Stimulated activated CD8-positive, alpha-beta memory T cell treated with anti-CD3 and anti-CD28 coated beads, Interleukin-4, amount 100 ng/mL, for 24 hours (primary cell): Measurements from ENCODE around the gene HTR5A.

Source experiments
- DNase-seq: peaks from one replicate; pipeline ENCODE4 v3.0.0-alpha.2; 2020; ENCODE audit warnings: low read depth

The HTR5A gene

DNA sequence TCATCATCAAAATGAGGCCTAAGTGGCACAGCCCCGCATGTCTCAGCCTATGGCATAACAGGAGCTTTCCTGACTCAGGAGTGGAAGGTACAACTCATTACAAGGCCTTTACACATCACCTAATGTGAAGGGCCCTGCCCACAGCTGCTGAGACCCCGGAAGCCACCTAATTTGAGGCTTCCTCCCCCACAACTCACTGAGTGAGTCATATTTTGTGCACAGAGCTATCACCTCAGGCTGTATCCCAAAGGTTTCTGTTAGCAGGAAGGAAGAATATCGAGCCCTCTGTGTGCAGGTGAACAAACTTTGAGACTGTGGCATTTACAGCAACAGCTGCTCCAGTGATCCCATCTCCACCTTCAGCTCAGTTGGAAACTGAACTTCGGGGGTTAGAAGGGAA lies 20.6 kb downstream of the HTR5A start:
- DNase-seq = no peak

DNA sequence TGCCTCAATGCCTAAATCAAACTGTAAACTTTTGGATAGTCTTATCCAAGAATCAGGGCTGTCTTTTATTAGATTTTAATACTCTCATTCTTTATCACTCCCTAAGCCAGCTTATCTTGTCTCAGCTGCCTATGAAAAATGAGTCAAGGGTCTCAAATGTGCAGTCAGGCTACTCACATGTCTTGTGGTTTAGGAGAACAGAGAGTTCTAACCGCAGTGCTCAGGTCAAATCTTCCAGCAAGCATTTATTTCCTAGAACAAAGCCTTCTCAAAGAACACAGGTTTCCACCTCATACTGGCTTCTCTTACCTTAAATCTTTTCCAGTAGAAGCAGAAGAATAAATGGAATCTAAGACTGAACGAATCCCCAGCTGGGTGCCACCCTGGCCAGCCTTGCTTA lies 23.5 kb downstream of the HTR5A start:
- no peak for DNase-seq

DNA sequence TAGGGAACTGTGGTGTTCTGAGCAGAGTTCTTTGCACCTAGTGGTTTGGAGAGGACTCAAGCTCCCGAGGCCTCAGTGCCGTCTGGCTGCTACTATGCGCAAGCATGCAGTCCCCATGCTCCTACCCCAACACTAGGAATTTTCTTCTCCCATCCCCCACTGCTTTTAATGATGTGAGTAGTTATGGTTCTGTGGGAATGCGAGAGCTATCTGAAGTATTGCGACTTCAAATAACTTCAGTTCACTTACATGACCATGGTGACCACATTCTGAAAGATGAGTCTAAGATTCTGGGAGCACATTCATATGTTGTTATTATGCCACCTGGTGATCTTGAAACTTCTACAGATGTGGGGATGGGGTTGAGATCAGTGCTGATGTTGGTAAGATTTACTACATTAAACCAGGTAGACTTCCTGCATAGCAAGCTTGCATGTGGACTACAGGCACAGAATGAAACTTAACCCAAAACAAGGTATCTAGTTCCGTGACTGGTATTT lies 24.6 kb downstream of the HTR5A start:
- no peak for DNase-seq

DNA sequence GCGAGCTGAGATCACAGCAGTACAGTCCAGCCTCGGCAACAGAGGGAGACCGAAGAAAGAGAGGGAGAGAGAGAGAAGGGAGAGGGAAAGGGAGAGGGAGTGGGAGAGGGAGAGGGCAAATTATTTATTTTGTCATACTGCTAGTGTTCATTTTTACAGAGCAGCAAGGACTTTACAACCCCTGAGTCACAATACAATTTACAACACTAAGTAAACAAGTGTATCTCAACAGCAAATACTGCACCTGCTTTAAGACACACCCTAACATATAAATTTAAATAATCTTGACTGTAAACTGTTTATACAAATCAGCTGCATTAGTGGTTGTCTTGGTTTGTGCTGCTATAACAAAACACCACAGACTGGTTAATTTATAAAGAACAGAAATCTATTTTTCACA lies 27.2 kb downstream of the HTR5A start:
- no peak for DNase-seq

DNA sequence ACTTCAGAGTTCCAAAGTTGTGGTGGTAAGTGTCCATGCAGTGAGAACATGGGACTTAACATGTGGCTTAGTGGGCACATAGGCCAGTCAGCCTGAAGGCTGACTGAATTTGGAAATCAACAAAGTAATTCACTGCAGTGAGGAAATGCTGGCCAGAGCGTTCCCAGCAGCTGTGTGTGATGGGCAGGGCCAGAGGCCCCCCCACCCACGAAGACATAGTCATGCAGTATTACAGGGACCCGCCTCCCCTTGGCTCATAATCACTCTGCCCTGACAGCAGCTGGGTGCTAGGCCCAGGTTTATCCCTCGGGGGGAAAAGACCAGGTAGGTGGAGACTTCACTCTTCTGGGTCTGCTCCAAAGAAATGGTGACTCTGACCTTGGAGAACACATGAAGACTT lies 33.7 kb downstream of the HTR5A start:
- no peak for DNase-seq

DNA sequence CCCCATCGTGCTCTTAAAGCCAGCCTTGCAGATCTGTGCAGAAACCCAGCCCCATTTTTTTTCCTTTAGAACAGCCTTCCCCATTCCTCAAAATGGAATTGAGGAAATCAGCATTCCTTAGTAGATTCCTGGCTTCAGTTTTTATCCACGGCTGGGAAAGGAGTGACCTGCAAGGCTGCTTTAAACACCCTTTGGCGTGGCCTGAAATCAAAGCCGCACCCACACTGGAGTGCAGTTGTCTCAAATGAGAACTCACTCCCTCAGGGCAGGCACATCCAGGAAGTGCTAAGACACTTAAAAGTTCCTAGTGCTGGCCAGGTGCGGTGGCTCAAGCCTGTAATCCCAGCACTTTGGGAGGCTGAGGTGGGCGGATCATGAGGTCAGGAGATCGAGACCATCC lies 34.8 kb downstream of the HTR5A start:
- DNase-seq = no peak

DNA sequence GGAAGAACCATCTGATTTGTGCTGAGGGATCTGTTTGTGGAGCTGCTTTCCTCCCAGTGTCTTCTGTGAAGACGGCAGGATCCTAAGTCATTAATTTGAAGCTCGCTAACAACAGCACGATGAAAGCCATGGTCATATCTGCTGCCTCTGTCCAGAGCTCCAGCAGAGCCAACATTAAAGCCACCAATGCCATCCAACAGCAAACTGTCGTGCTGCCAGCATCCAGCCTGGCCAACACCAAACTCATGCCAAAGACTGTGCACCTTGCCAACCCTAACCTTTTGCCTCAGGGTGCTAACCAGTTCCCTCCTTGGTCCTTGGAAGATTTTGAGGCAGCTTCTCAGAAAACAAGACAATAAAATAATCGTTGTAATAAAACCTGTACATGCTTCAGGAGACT lies 36.2 kb downstream of the HTR5A start:
- DNase-seq = no peak

DNA sequence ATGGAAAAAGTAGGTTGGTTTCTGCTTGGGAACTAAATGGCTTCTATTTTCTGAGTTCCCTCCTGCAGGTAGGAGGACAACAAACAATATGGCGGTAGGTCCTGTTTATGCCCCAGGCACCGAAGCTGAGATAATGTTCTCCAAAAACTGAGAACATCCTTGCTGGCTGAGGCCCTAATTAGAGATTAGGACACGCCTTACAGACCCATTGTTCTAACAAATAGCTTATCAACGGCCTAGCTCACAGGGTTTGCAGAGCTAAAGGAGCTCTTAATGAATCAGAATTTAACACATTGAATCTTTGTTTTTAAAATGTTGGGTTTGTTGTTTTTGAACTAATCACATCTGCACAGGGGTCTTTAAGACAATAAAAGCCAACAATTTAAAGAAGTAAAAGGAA lies 37.0 kb downstream of the HTR5A start:
- DNase-seq = no peak

DNA sequence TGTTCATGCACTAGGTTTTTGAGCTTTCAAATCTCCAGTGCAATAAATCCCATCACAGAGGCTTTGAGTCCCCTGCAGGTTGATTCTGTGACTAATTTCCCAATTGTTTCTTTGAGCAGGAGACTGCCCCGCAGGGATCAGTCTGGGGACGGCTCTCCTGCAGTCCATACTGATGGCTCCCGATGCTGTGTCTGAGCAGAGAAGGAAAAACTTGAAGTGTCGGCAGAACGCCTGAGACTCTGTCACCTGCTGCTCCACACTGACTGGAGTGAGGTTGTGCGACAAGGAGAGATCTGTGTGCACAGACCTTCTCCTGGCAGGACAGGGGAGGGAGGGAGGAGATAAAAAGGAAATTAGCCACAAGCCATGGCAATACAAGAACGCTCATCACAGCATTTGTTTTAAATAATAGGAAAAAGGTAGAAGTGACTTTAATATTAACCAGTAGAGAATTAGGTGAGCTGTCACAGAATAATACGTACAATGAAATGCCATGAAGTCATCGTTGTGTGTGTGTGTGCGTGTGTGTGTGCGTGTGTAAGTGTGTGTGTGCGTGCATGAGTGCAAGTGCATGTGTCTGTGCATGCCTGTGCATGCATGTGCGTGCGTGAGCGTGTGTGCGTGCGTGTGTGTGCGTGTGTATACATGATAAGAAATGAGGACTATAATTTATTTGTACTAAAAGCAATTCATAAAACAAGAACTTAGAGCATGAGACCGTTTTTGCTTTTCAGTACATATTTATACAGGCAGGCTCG lies 38.2 kb downstream of the HTR5A start:
- DNase-seq = no peak

DNA sequence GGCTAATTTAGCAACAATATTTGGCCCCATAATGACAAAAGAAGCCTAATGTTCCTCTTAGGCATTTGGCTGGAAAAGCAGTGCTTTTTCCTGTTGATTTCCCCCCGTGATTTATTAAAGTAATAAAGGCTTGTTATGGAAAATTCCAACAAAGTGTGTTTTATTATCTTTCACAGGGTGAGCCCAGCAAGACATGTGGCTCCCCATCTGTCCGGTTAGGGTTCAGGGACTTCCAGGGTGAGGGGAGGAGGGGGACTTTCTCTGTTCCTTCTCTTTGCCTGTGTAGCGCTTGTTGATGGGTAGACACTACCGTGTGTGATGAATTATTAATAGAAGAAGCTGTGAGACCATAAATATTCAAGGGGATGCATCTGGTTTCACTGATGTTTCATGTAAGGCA lies 39.0 kb downstream of the HTR5A start:
- no peak for DNase-seq

DNA sequence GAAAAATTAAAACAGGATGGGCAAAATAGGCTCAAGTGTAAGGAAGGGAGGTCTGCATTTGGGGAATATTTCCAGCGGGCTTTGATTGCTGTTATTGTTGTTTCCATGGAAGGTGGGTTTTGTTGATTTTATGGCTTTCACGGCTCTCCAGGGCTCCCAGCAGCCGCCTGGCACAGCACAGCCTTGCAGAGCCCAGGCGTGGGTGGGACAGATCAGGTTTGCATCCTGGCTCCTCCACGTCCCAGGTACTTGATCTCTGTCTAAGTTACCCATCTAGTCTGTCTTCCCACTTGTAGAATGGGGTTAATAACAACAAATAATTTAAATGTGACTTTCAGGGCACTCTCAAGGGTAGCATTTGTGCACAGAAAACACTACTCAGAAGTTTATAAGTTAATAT lies 45.2 kb downstream of the HTR5A start:
- no peak for DNase-seq

DNA sequence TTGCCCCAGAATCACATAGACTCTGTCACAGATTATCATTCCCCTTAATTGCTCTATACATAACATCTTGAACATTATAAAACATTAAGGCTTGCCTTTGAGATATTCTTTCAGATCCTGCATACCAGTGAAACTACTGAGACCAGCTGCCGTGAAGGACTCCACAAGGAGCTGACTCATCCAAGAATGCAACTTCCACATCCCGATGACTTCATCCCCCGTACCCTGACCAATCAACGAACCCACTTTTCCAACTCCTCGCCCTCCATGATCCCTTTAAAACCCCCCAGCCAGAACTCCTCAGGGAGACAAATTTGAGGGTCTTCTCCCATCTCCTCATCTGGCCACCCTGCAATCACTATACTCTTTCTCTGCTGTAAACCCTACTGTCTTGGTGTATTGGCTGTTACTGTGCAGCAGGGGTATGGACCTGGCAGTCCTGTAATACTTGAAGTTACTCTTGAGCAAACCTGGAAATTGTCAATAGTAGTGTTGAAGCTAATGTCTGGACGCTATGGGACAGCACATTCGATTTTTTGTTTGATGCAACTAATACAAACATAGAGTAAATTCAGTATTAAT lies 49.8 kb downstream of the HTR5A start:
- DNase-seq = no peak

DNA sequence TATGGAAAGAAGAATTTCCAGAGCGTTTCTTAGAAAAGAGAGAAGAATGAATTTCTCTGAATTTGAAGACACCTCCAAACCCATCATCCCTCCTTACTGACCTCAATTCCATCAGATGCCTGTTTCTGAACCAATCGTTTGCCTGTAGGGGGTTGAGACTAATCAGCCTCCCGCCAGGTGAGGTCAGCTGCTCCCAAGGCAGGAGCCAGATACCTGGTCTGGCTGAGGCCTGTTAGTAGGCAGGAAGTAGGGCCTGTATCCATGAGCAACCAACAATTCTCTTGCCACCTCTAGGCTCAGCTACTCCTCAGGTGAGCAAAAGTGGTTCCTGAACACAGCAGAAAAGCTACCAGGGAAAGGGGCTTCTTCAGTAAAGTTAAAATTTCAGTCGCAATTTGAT lies 50.3 kb downstream of the HTR5A start:
- no peak for DNase-seq

DNA sequence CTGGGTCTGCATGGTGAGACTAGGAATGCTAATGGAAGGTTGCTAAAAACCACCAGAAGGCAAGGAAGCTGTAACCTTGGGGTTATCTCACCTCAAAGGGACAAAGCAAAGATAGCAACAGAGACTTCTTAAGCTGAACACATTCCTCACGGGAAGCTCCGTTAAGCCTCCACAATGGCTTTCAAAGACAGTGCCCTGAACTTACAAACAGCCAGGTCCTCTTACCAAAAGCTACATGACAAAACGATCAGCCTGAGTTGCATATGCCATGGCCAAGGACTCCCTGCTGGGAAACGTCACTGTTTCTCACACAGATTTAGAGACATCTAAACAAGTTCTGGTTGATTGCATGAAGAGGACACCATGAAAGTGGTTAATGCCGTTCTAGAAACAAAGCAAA lies 52.7 kb downstream of the HTR5A start:
- no peak for DNase-seq

DNA sequence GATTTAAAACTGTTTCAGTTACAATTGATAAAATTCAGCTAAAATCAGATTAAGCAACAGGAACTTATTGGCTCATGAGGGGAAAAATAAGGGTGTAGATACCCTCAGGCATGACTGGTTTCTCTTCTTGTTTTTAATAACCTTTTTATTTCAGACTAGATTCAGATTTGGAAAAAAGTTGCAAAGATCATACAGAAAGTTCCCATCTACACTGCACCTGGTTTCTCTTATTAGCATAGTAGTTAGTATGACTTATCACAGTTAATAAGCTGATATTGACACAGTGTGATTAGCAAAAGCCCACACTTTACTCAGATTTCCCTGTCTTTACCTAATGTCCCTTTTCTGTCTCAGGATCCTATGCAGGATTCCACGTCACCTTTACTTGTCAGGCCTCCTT lies 53.3 kb downstream of the HTR5A start:
- DNase-seq = no peak

DNA sequence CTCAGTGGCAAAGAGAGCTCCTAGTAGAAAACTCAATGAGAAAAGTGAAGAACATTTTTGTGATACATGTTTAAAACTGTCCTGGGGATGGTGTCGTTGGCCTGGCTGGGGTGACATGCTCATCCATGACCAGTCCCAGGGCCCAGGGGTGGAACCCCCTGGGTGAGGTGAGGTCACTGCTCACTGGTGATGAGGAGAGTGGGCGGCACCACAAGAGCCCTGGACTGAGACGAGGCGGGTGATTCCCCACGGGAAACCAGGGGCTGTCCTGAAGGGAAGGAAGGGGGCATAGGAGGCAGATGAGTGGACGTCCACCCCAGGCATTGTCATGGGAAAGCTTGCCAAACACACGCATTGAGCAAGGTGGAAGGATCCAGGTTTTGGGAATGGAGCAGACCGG lies 54.6 kb downstream of the HTR5A start:
- no peak for DNase-seq

DNA sequence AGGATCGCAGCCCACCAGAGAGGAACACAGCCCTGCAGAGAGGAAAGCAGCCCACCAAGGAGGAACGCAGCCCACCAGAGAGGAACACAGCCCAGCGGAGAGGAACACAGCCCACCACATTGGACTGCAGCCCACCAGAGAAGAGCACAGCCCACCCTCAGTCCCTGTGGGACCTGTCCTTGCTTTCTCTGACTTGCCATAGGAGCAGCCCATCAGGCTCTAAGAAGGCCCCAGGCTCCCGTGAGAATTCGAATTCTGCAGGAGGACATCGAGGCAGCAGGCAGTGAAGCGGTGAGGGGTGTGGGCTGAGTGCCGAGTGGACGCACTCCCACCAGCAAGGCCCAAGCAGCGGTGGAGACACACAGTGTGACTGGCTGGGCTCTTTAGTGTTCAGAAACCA lies 59.1 kb downstream of the HTR5A start:
- no peak for DNase-seq

DNA sequence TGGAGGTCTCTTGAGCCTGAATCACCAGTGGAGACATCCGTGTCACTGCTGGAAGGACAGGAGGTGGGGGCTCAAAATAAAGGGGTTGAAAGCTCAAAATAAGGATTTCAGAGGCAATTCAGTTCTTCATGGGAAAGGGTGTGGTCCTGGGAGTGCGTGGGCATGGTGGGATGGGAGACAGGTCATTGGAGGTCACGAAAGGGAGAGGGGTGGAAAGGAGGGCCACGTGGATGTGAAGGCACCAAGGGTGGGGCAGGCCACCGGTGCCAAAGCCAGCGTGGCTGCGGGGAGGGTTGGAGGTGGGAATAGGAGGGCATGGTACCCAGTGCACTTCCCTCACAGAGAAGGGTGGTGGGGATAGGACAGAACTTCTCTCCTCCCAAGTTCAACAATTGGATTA lies 59.7 kb downstream of the HTR5A start:
- no peak for DNase-seq

DNA sequence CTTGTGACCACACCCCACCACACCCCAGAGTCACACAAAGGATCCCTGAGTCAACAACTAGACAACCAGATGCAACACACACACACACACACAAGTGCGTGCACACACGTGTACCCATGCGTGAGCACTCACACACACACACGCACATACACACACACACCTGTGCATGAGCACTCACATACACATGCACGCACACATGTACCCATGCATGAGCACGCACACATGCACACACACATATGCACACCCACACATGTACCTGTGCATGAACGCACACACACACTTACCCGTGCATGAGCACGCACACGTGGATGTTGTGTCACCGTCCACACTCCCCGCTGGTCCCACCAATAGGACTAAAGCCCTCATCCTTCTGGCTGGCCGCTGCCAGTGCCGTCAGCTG lies 60.4 kb downstream of the HTR5A start:
- DNase-seq = no peak

DNA sequence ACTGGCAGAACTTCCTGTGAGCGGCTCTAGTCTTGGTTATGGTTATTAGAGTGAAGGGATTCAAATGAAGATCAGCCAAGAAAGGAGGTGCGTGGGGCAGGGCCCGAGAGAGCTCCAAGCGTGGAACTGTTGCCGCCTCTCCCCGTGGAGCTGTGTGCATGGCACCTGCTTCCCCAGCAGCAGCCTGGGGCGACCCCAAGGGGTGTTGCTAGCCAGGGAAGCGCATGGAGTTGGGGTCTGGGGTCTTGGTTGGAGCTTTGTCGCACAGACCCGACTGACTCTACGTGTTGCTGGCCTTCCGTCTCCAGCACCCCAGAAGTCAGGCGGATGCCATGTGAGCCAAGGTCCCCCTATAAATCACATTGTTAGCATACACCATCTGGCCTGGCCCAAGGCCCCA lies 61.0 kb downstream of the HTR5A start:
- no peak for DNase-seq

DNA sequence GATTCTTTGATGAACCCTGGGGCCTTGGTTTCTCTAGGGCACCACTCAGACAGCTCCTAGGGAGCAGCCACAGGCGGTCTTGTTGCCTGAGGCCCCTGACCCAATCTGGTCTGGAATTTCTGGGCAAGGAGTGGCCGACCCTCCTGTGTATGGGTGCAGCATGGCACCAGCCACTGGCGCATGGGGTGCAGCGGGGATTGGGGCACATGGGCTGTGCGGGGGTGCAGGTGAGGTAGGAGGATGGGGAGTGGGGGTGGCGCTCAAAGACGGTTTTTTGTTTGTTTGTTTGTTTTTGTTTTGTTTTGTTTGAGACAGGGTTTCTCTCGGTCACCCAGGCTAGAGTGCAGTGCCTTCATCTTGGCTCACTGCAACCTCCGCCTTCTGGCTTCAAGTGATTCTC lies 62.3 kb downstream of the HTR5A start:
- no peak for DNase-seq

DNA sequence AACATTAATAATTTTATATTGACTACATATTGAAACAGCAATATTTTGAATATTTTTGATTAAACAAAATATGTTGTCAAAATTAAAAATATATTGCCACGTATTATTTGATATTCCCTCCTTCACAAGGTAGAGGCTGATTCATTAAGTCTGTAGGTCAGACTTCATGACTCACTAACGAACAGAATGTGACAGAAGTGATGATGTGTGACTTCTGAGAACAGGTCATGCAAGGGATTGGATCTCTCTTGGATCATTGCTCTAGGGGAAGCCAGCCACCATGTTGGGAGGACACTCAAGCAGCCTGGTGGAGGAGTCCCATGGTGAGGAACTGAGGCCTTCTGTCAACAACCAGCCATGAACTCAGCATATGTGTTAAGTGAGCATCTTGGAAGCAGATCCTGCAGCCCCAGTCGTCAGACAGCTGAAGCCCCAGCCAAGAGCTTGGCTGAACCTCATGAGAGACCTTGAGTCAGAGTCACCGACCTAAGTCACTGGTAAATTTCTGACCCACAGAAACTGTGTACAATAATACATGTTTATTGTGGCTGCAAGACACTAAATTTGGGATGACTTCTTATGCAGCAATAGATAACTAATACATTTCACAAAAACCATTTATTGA lies 66.6 kb downstream of the HTR5A start:
- no peak for DNase-seq
